ENCODE results near the gene ACVR2A.

GRCh38 chr2:147844697-147845410, at the start of gene ACVR2A:
- no peak for TF ChIP-seq CTCF (IDR thresholded peaks at IDR 0.05)
- no peak for TF ChIP-seq POLR2A (IDR thresholded peaks at IDR 0.05)

Measured in esophagus squamous epithelium (tissue), 4 donors.